HG02885 (cell line): ENCODE results near the gene STRN.
A peak's percentile ranks its signal among the peaks of the same experiment; 100 is the strongest.
"Not testable (repeated sequence)": the region's sequence is repeated elsewhere in the genome, so short reads cannot be mapped to it uniquely, and the experiment has no call there.

Experiments used
- ATAC-seq: cut with Tn5 transposase; IDR thresholded peaks from one replicate; pipeline ENCODE4 v1.9.1; 2021; ENCODE audit warnings: mild to moderate bottlenecking; ENCODE audit not compliant: unreplicated experiment, poor library complexity

Gene STRN

GRCh38 chr2:36855429-36855828 lies 110.9 kb downstream of the STRN start:
- no peak for ATAC-seq

DNA sequence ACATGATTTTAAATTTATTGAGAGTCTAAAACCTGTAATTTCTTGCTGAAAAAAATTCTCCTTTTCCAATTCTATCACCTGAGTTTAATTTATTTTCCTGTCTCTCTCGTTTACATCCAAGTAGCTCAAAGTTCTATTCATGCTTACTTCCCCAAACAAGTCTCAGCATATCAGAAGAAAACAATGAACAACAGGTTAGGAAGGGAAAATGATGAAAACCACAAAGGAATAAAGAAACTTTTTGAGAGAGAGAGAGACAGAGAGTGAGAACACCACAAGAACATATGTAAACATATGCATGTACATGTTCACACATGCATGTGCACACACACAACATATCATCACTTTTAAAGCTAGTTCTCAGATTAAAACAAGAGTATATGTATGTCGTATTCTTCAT lies 112.1 kb downstream of the STRN start:
- no peak for ATAC-seq

- no peak for ATAC-seq
These were observed 117.1 kb downstream of the STRN start for GRCh38 chr2:36849265-36849664.

- no peak for ATAC-seq
These were observed 122.5 kb downstream of the STRN start for GRCh38 chr2:36843838-36844237.

DNA sequence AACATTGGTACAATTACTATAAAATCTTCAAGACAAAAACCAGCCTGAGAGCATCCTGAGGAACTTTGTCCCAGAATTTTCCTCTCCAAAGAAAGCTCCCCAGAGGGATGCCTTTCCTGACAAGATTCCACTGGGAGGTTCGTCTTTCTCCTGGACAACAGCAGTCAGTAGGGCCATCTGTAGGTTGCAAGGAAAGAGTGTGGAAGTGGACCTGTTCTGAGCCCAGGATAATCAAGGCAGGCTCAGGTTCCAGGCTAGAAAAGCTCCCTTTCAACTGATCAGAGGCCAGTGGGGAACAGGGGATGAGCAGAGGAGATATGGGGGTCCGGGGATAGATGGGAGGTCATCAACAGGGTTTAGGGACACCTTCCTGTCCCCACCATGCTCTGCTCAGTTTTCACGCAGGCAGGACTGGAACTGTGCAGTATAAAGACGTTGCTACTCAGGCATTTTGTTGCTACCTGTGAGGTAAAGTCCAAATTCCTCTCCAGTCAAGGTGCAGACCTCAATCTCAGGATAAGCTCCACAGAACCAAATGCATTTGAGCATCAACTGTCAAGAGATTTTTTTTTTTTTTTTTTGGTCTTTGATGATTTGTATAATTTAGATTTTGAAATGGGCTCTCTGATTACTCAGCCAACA lies 126.2 kb downstream of the STRN start:
- ATAC-seq = no peak

DNA sequence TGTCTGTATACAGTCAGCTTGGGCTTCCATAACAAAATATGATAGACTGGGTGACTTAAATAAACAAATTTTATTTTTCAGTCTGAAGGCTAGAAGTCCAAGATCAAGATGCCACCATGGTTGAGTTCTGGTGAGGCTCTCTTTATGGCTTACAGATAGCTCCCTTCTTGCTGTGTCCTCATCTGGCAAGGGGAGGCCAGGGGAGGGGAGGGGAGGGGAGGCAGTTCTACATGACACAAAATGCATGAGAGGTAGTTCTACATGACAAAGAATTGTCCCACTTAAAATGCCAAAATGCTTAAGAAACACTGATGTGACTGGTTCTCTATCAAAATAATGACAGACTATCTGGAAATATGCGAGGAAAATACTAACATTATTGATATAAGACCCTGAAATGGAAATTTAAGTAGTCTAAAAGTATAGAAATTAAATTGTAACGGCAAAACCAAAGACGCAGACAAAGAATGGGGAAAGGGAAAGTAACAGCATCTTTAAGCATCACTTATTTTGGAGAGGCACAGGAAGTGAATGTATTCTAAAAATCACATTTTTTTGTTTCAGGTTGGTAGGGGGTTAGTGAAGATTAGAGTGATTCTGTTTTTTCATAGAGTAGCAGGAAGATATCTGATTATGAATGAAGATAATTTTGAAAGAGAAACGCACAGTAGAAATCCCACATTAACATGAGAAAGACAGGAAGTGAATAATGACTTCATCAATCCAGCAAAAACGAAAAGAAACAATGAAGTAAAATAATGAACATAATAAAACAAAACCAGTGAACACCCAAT lies 131.4 kb downstream of the STRN start:
- ATAC-seq = no peak

GRCh38 chr2:36834203-36834602 lies 132.1 kb downstream of the STRN start:
- ATAC-seq = no peak

DNA sequence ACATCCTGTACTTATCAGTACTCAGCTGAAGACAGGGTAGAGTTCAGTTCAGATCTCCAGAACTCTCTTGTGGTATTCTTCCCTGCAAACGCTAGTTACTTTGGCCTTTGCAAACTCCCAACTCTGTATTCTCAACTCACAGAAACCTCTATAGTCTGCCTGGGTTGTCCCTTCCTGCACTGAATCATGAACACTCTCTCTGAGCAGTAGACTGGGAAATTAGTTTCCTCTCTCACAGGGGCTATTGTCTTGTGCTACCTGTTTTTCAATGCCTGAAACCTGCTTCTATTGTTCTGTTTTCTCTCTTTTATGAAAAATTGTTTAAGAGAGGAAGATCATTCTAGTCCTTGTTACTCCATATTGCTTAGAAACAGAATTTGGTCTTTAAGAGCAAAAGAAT lies 135.2 kb downstream of the STRN start:
- no peak for ATAC-seq

DNA sequence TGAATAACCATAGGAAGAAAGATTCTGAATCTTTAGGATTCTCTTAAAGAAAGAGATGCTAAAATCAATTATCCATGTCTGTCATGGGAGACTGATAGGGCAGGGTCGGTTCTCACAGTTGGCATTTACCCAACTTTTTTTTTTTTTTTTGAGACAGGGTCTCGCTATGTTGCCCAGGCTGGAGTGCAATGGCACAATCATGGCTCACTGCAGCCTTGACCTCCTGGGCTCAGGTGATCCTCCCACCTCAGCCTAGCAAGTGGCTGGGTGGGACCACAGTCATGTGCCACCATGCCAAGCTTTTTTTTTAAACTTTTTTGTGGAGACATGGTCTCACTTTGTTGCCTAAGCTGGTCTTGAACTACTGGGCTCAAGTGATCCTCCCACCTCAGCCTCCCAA lies 141.7 kb downstream of the STRN start:
- not testable (repeated sequence) for ATAC-seq

DNA sequence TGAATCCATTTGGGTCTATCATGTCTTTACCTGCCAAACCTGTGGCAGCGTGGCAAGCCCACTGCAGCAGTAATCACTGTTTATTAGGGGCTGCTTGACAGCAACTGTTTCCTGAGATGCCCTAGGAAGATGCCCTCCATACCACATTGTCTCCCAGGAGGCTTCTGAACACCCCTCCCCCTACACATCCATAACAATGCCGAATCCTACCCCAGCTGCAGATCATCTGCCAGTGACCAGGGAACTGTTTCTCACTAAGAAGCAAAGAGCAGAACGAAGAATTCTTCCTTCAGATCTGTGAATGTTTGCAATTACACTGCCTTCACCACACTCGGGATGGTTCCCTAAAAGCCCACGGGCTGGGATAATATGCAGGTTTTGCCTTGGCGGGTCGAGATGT lies 142.1 kb downstream of the STRN start:
- ATAC-seq = no peak

DNA sequence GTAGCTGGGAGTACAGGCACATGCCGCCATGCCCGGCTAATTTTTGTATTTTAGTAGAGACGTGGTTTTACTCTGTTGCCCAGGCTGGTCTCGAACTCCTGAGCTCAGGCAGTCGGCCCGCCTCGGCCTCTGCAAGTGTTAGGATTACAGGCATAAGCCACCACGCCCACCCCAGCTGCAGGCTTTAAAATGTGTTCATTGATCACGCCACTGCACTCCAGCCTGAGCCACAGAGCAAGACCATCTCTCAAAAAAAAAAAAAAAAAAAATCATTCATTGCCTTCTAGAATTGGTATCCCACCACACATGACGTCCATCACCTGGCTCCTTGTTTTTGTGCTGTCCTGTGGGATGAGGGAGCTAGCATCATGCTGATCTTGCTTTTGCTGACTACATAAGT lies 142.5 kb downstream of the STRN start:
- no peak for ATAC-seq

DNA sequence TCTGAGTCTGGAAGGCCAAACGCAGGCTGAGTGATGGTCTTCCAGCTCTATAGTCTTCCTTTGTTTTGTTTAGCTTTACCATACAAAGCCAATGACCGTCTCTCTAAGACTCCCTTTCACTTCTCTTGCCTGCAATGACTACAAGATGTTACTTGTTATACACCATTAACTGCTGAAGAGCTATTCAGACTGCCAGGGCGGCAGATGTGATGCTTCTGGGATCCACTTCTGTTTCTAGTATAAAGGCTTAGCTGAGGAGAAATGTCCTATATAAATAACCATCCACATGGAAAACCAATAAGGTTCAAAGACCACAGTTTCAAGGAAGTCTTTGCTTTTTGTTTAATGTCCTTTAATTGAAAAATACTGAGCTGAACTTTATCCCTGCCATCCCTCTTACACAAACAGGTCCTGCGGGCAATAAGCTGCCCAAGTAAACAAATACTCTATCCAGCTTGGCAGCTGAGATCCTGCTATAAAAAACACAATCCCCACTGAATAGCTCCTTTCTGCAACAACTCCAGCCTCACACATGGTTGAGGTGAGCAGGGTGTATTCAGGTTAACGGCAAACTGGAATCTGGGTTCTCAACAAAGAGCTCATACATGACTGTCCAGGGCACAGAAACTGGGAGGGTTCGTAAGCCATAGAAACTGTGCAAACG lies 145.3 kb downstream of the STRN start:
- no peak for ATAC-seq

GRCh38 chr2:36819095-36819711 lies 147.1 kb downstream of the STRN start:
- no peak for ATAC-seq

GRCh38 chr2:36818542-36818941 lies 147.8 kb downstream of the STRN start:
- no peak for ATAC-seq

GRCh38 chr2:36812196-36812595 lies 154.1 kb downstream of the STRN start:
- no peak for ATAC-seq

GRCh38 chr2:36811071-36811470 lies 155.3 kb downstream of the STRN start:
- ATAC-seq = no peak

DNA sequence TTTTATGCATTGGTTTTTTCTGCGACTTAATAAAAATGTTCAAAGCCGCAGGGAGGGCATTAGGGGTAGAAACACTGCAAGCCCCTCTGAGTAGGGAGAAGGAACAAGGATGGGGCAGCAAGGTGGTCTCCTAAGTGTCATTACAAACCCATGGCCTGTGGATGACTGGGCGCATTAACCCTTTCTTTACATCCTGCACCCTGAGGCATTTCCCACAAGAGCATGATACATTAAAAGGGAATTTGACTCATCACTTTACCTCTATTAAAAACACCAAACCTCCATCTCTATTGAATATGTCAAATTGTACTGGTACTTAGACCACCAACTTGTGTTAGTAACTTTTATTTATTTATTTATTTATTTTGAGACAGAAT lies 157.3 kb downstream of the STRN start:
- ATAC-seq = no peak

DNA sequence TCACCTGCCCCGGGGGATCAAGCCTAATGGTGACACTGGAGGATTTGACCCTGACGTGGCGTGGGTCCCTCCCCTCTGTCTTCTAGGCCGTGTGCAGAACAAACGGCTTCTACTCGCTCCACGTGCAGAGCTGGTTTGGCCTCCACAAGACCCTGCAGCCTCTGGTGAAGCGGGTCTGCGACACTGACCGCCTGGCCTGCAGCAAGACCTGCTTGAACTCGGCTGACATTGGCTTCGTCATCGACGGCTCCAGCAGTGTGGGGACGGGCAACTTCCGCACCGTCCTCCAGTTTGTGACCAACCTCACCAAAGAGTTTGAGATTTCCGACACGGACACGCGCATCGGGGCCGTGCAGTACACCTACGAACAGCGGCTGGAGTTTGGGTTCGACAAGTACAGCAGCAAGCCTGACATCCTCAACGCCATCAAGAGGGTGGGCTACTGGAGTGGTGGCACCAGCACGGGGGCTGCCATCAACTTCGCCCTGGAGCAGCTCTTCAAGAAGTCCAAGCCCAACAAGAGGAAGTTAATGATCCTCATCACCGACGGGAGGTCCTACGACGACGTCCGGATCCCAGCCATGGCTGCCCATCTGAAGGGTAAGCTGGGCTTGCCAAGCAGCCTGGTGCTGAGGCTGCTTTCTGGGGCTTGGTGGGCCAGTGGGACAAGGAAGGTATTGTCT lies 157.8 kb downstream of the STRN start:
- ATAC-seq = no peak

- no peak for ATAC-seq
These were observed 159.0 kb downstream of the STRN start for GRCh38 chr2:36807223-36807886.

DNA sequence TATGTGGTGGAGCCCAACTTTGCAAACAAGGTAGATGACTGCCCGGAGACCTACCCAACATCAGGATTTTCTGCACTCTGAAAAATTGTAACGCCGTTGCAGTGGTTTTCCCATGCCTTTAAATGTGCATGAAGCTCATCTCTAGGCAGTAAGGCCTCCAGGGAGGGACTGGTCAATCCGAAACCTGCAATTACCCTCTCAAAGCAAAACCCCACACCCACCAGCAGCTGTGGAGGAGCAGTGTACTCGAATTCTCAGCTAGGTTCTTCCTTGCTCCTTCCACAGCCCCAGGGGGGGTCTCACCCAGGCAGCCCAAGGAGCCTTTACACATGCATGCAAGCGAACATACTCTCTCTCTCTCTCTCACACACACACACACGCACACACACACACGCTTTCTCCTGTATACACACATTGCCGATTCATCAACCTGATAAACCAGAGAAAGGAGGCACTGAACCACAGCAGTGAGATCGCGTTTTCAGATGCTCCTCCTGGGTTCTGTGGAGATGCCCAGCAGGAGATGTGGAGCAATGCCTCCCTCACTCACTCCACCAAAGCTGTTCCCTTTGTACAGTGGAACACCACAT lies 160.6 kb downstream of the STRN start:
- ATAC-seq = peak; percentile 73
